22Rv1 (cell line): ENCODE data around the gene METTL26.
A peak's percentile ranks its signal among the peaks of the same experiment; 100 is the strongest.

Experiments
- H3K27ac ChIP-seq: fragments of 450-650 bp; 2 replicates; pipeline ENCODE4 v1.5.1; 2017
- ZFX ChIP-seq: fragments of 450-650 bp; IDR thresholded peaks from 2 replicates; pipeline ENCODE4 v1.6.1; 2017; ENCODE audit warnings: antibody characterized with exemption, borderline replicate concordance
- TF ChIP-seq, protein P1 (sequence below): fragments of 450-650 bp; IDR thresholded peaks from 2 replicates; pipeline ENCODE4 v1.5.1; 2017; ENCODE audit warnings: mild to moderate bottlenecking

The METTL26 gene

GRCh38 chr16:645852-646678, 10.0 kb upstream of the METTL26 start:
- H3K27ac ChIP-seq: peak overlapping the region; percentile 96

DNA sequence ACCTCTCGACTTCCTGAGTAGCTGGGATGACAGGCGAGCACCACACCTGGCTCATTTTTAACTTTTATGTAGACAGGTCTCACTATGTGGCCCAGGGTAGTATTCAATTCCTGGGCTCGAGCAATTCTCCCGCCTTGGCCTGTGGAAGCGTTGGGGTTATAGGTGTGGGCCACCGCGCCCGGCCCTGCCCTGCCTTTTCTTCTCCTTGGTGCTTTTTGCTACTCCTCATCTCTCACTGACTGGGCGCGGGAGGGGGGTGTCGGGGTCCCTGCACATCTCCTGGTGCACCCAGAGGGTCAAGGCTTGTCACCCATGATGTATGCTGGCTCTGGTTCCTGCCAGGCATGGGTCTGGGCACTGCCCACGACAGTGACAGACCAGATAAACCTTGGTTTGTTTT, 8.5 kb upstream of the METTL26 start:
- H3K27ac ChIP-seq: peak overlapping the region; percentile 96
- no peak for TF ChIP-seq ZFX
- TF ChIP-seq, protein P1, sequence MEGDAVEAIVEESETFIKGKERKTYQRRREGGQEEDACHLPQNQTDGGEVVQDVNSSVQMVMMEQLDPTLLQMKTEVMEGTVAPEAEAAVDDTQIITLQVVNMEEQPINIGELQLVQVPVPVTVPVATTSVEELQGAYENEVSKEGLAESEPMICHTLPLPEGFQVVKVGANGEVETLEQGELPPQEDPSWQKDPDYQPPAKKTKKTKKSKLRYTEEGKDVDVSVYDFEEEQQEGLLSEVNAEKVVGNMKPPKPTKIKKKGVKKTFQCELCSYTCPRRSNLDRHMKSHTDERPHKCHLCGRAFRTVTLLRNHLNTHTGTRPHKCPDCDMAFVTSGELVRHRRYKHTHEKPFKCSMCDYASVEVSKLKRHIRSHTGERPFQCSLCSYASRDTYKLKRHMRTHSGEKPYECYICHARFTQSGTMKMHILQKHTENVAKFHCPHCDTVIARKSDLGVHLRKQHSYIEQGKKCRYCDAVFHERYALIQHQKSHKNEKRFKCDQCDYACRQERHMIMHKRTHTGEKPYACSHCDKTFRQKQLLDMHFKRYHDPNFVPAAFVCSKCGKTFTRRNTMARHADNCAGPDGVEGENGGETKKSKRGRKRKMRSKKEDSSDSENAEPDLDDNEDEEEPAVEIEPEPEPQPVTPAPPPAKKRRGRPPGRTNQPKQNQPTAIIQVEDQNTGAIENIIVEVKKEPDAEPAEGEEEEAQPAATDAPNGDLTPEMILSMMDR: no peak

More at GRCh38 chr16:645852-646678, 10.0 kb upstream of the METTL26 start:
- TF ChIP-seq, protein P1: no peak
- no peak for TF ChIP-seq ZFX

DNA sequence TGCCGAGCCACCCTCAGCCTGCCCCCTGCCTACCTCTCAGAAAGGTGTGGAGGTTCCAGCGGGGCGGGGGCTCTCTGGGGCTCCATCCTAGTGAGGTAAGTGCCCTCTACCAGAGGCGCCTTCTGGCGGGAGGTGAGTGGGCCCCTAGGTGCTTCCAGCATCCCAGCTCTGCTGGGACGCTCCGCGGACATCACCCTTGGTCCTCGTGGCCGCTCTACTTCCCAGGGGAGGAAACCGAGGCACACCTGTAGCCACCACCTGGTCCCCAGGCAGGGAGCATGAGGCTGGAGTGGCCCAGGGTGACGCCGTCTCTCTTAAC, 6.9 kb upstream of the METTL26 start:
- TF ChIP-seq, protein P1: no peak
- no peak for TF ChIP-seq ZFX
- peak overlapping the region; percentile 96 for H3K27ac ChIP-seq

DNA sequence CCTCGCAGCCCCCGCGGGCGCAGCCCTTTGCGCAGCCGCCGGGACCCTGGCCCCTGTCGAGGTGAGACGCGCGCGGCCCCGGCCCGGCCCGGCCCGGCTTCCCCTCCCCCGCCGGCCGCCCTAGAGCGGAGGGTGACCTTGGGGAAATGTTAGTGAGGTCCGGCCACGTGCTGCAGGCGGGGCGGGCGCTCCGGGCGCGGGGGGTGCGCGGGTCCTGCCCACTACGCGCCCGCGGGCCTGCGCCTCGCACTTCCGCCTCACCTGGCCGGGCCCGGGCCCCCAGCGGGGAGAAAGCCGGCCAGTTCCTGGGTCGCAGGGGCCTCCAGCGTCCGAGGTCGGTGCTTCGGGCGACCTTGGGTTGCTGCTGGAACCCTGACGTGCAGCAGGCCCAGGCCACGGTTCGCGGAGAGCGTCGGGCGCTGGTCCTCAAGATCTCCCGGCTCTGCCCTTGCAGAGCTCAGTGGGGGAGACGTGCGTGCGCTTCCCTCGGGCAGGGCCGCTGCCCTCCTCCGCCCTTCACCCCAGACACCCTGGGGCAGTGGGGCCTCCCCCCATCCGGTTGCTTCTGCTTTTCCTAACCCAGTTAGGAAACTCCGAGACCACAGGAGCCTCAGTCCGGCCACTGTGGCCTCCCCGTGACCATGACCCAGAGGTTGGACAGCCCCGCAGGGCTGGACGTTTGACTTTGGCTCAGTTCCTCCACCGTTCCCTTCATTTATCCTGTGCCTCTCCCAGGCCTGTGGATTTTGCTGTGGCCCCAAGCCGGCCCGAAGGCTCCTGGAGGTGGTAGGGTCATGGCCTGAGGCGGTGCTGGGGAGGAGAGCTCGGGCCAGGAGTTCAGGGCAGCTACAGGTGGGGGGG, 6.3 kb upstream of the METTL26 start:
- TF ChIP-seq ZFX: no peak
- TF ChIP-seq, protein P1: no peak
- H3K27ac ChIP-seq: peak overlapping the region; percentile 96

- no peak for TF ChIP-seq ZFX
- TF ChIP-seq, protein P1: no peak
- H3K27ac ChIP-seq: peak within 1 kb of the TSS; percentile 96
Observed at GRCh38 chr16:641326-642188, 5.5 kb upstream of the METTL26 start, which contains the start of gene MCRIP2. Gene MCRIP2 (plus strand): TSS chr16:641828. CDS start chr16:641992, 164 bp downstream.

- TF ChIP-seq ZFX: no peak
- TF ChIP-seq, protein P1: no peak
- peak overlapping the region; percentile 96 for H3K27ac ChIP-seq
Observed at GRCh38 chr16:640614-641013, 4.5 kb upstream of the METTL26 start.
